ENCODE measurements around the gene PYCARD. TPM values are rescaled to one million over a fixed set of nuclear protein-coding genes. Genes with fewer than 3 reads are reported as not detected.

The PYCARD gene
- total and polyA plus RNA-seq, 12 donors = 3.2 to 54.4 (median 23.7) TPM

GRCh38 chr16:31219154-31219741 lies 16.7 kb upstream of the PYCARD start:
- TF ChIP-seq CTCF (IDR thresholded peaks at IDR 0.05) = no peak
- no peak for TF ChIP-seq POLR2A (IDR thresholded peaks at IDR 0.05)
- DNase-seq = no peak
- peaks cover 22% of the 10 kb centered on the region for H3K27me3 ChIP-seq
- H3K36me3 ChIP-seq (replicated peaks in 1 of 2) = no peaks in the 10 kb centered on the region
- H3K4me1 ChIP-seq (replicated peaks in 1 of 2) = peaks cover 16 to 21% of the 10 kb centered on the region in 2 donors
- 86 to 91% (median 89%) methylated on average over 9 to 15 of the region's 15 CpGs for WGBS, 4 donors
- no peak overlapping the region for H3K27ac ChIP-seq
- H3K9me3 ChIP-seq (replicated peaks in 1 of 3) = no peaks in the 10 kb centered on the region
- no peak overlapping the region for H3K4me3 ChIP-seq
- intact Hi-C loops (cut with DNase I) = no loop called here

- no peaks in the 10 kb centered on the region for H3K36me3 ChIP-seq (replicated peaks in 1 of 2)
- peak overlapping the region in 1 of 4 donors; percentile 62 for H3K4me3 ChIP-seq
- no peak overlapping the region for H3K27ac ChIP-seq
- intact Hi-C loops (cut with DNase I) = no loop called here
- no peak for DNase-seq
- peaks cover 22% of the 10 kb centered on the region for H3K27me3 ChIP-seq
- H3K9me3 ChIP-seq (replicated peaks in 1 of 3) = no peaks in the 10 kb centered on the region
- peaks cover 16 to 21% of the 10 kb centered on the region in 2 donors for H3K4me1 ChIP-seq (replicated peaks in 1 of 2)
- WGBS, 4 donors = 14 to 22% (median 17%) methylated on average over 2 to 4 of the region's 4 CpGs
- TF ChIP-seq POLR2A (IDR thresholded peaks at IDR 0.05) = no peak
- TF ChIP-seq CTCF (IDR thresholded peaks at IDR 0.05) = no peak
Measured at GRCh38 chr16:31217136-31217530, 14.6 kb upstream of the PYCARD start.

GRCh38 chr16:31216422-31217135 lies 14.0 kb upstream of the PYCARD start, which contains the start of gene PYDC1:
Gene PYDC1, minus strand, starts transcription at chr16:31217135. Its CDS starts 107 bp downstream, at chr16:31217028.
- 3 to 6% (median 5%) methylated on average over 12 to 52 of the region's 52 CpGs for WGBS, 4 donors
- Histone ChIP-seq H3K27me3 (peaks cover 22% of the 10 kb centered on the region), H3K27ac (no peak within 1 kb of the TSS), H3K4me1 (replicated peaks in 1 of 2) (peaks cover 16 to 21% of the 10 kb centered on the region in 2 donors), H3K36me3 (replicated peaks in 1 of 2) (no peaks in the 10 kb centered on the region), H3K4me3 (peak within 1 kb of the TSS in 1 of 4 donors; percentile 62), H3K9me3 (replicated peaks in 1 of 3) (no peaks in the 10 kb centered on the region)
- no peak for TF ChIP-seq CTCF (IDR thresholded peaks at IDR 0.05)
- no peak for TF ChIP-seq POLR2A (IDR thresholded peaks at IDR 0.05)
- intact Hi-C loops (cut with DNase I) = no loop called here
- peak in 1 of 7 donors; percentile 23 for DNase-seq

- peak overlapping the region in 2 of 4 donors; percentile 51 to 62 for H3K4me3 ChIP-seq
- 1 to 3% (median 2%) methylated on average over 13 to 63 of the region's 63 CpGs for WGBS, 4 donors
- TF ChIP-seq POLR2A (IDR thresholded peaks at IDR 0.05) (no peak), CTCF (IDR thresholded peaks at IDR 0.05) (no peak)
- H3K4me1 ChIP-seq (replicated peaks in 1 of 2) = peaks cover 16 to 21% of the 10 kb centered on the region in 2 donors
- H3K27ac ChIP-seq = no peak overlapping the region
- no peaks in the 10 kb centered on the region for H3K9me3 ChIP-seq (replicated peaks in 1 of 3)
- H3K27me3 ChIP-seq = peaks cover 22% of the 10 kb centered on the region
- intact Hi-C loops (cut with DNase I) = no loop called here
- DNase-seq = peak; percentile 58 to 77 (median 69)
- no peaks in the 10 kb centered on the region for H3K36me3 ChIP-seq (replicated peaks in 1 of 2)
Measured at GRCh38 chr16:31215287-31216162, 13.0 kb upstream of the PYCARD start.

Measured in adrenal gland (tissue), 12 donors.